IPS-18c (cell line): ENCODE results near the gene POMGNT2.

ENCODE experiments used
- H3K4me3 ChIP-seq: 2 replicates; pipeline ENCODE4 v1.7.0; 2013; ENCODE audit warnings: low read depth, mild to moderate bottlenecking, low read length, moderate library complexity; ENCODE audit not compliant: insufficient read depth
- H3K9me3 ChIP-seq: one replicate; pipeline ENCODE4 v1.6.1; 2013; ENCODE audit warnings: mild to moderate bottlenecking, low read length, moderate library complexity; ENCODE audit not compliant: control insufficient read depth, insufficient read depth

POMGNT2 gene

GRCh38 chr3:43106293-43106628 lies 382 bp upstream of the POMGNT2 start:
- Histone ChIP-seq H3K9me3 (no peaks in the 10 kb centered on the region), H3K4me3 (peak overlapping the region; percentile 74; the same call in 1 of the 2 replicates)

GRCh38 chr3:43104660-43105595 lies 951 bp downstream of the POMGNT2 start:
- H3K4me3 ChIP-seq = peak overlapping the region; percentile 28
- H3K9me3 ChIP-seq = no peaks in the 10 kb centered on the region

- Histone ChIP-seq H3K9me3 (no peaks in the 10 kb centered on the region), H3K4me3 (no peak overlapping the region)
Observed at GRCh38 chr3:43104039-43104438, 1.8 kb downstream of the POMGNT2 start.

GRCh38 chr3:43102773-43103480 lies 3.0 kb downstream of the POMGNT2 start:
- H3K4me3 ChIP-seq = no peak overlapping the region
- no peaks in the 10 kb centered on the region for H3K9me3 ChIP-seq

GRCh38 chr3:43098761-43099160 lies 7.1 kb downstream of the POMGNT2 start:
- Histone ChIP-seq H3K9me3 (no peaks in the 10 kb centered on the region), H3K4me3 (no peak overlapping the region)

GRCh38 chr3:43097400-43098080 lies 8.3 kb downstream of the POMGNT2 start:
- no peak overlapping the region for H3K4me3 ChIP-seq
- H3K9me3 ChIP-seq = no peaks in the 10 kb centered on the region

- no peaks in the 10 kb centered on the region for H3K9me3 ChIP-seq
Observed at GRCh38 chr3:43096761-43097160, 9.1 kb downstream of the POMGNT2 start.

GRCh38 chr3:43095370-43095769 lies 10.5 kb downstream of the POMGNT2 start:
- no peaks in the 10 kb centered on the region for H3K9me3 ChIP-seq
- no peak overlapping the region for H3K4me3 ChIP-seq

More at GRCh38 chr3:43096761-43097160, 9.1 kb downstream of the POMGNT2 start:
- no peak overlapping the region for H3K4me3 ChIP-seq

- H3K9me3 ChIP-seq = no peaks in the 10 kb centered on the region
- H3K4me3 ChIP-seq = no peak overlapping the region
Observed at GRCh38 chr3:43094851-43095250, 11.0 kb downstream of the POMGNT2 start.

GRCh38 chr3:43094381-43094780 lies 11.5 kb downstream of the POMGNT2 start:
- no peaks in the 10 kb centered on the region for H3K9me3 ChIP-seq
- no peak overlapping the region for H3K4me3 ChIP-seq

- H3K4me3 ChIP-seq = no peak overlapping the region
- no peaks in the 10 kb centered on the region for H3K9me3 ChIP-seq
Observed at GRCh38 chr3:43093974-43094373, 11.9 kb downstream of the POMGNT2 start.

- Histone ChIP-seq H3K4me3 (no peak overlapping the region), H3K9me3 (no peaks in the 10 kb centered on the region)
Observed at GRCh38 chr3:43093006-43093405, 12.9 kb downstream of the POMGNT2 start.

- Histone ChIP-seq H3K4me3 (no peak overlapping the region), H3K9me3 (no peaks in the 10 kb centered on the region)
Observed at GRCh38 chr3:43091481-43091880, 14.4 kb downstream of the POMGNT2 start.

- Histone ChIP-seq H3K9me3 (no peaks in the 10 kb centered on the region), H3K4me3 (no peak overlapping the region)
Observed at GRCh38 chr3:43090238-43090637, 15.6 kb downstream of the POMGNT2 start.

GRCh38 chr3:43089081-43089480 lies 16.8 kb downstream of the POMGNT2 start:
- Histone ChIP-seq H3K4me3 (no peak overlapping the region), H3K9me3 (no peaks in the 10 kb centered on the region)

- peaks cover 3% of the 10 kb centered on the region for H3K9me3 ChIP-seq
- no peak overlapping the region for H3K4me3 ChIP-seq
Observed at GRCh38 chr3:43087249-43087776, 18.6 kb downstream of the POMGNT2 start.

- Histone ChIP-seq H3K9me3 (peaks cover 3% of the 10 kb centered on the region), H3K4me3 (no peak overlapping the region)
Observed at GRCh38 chr3:43086460-43087165, 19.3 kb downstream of the POMGNT2 start.
